HG03460 (cell line): ENCODE data around the gene SMIM21.

Experiments used
- ATAC-seq: cut with Tn5 transposase; IDR thresholded peaks from one replicate; pipeline ENCODE4 v1.9.1; 2021; ENCODE audit not compliant: unreplicated experiment

SMIM21 gene

GRCh38 chr18:75378376-75379315, 48.9 kb downstream of the SMIM21 start:
- no peak for ATAC-seq

- ATAC-seq: no peak
Observed at GRCh38 chr18:75377926-75378325, 49.6 kb downstream of the SMIM21 start.

- no peak for ATAC-seq
Observed at GRCh38 chr18:75377258-75377657, 50.2 kb downstream of the SMIM21 start.

- ATAC-seq: no peak
Observed at GRCh38 chr18:75376004-75376403, 51.5 kb downstream of the SMIM21 start.

- ATAC-seq: no peak
Observed at GRCh38 chr18:75375341-75375740, 52.2 kb downstream of the SMIM21 start.

GRCh38 chr18:75374466-75374865, 53.0 kb downstream of the SMIM21 start:
- no peak for ATAC-seq

- ATAC-seq: no peak
Observed at GRCh38 chr18:75369026-75369721, 58.3 kb downstream of the SMIM21 start.

- no peak for ATAC-seq
Observed at GRCh38 chr18:75365837-75366236, 61.7 kb downstream of the SMIM21 start.

GRCh38 chr18:75365254-75365629, 62.3 kb downstream of the SMIM21 start:
- ATAC-seq: no peak

GRCh38 chr18:75364512-75365253, 62.8 kb downstream of the SMIM21 start:
- ATAC-seq: no peak

- ATAC-seq: no peak
Observed at GRCh38 chr18:75363446-75364225, 63.9 kb downstream of the SMIM21 start.

- no peak for ATAC-seq
Observed at GRCh38 chr18:75362435-75362834, 65.1 kb downstream of the SMIM21 start.

GRCh38 chr18:75360941-75361340, 66.6 kb downstream of the SMIM21 start:
- no peak for ATAC-seq

GRCh38 chr18:75360215-75360614, 67.3 kb downstream of the SMIM21 start:
- ATAC-seq: no peak
